CD4-positive, alpha-beta T cell (primary cell): ENCODE data around the gene MPRIP. TPM values are rescaled to one million over a fixed set of nuclear protein-coding genes. Genes with fewer than 3 reads are reported as not detected.

Experiments used
- ATAC-seq: fragments of 200-7000 bp; cut with Tn5 transposase; one replicate; pipeline ENCODE4 v1.10.0; 2022; ENCODE audit warnings: mild to moderate bottlenecking; ENCODE audit not compliant: poor library complexity
- CTCF ChIA-PET: fragments of 350-600 bp; sonication (Branson Sonifier 250); formaldehyde crosslinking; loops from one replicate; lab custom pipeline; 2021; ENCODE audit warnings: antibody characterized with exemption, inconsistent platforms; lab: Charles Lee
- POLR2A ChIA-PET: fragments of 350-600 bp; sonication (Branson Sonifier 250); formaldehyde crosslinking; loops from one replicate; lab custom pipeline; 2021; ENCODE audit warnings: antibody characterized with exemption, inconsistent platforms; lab: Charles Lee
- DNase-seq, 14 experiments: peaks; one replicate each; pipeline ENCODE4 v3.0.0-alpha.2; 2013 to 2020; ENCODE audit warnings: mixed read lengths in 2 of 14
- H3K27ac ChIP-seq, 2 donors: one replicate each; pipeline versions ENCODE4 v1.5.1 to v1.7.0; 2013; ENCODE audit warnings: low read length in 2 of 2, low read depth in 1 of 2, mild to moderate bottlenecking in 1 of 2
- H3K27me3 ChIP-seq, 2 experiments: 1 replicate in 1 of 2; 2 replicates in 1 of 2; pipeline versions ENCODE4 v1.6.1 to v1.7.0; 2013; ENCODE audit warnings: low read length in 2 of 2, control low read depth in 1 of 2, mild to moderate bottlenecking in 1 of 2, moderate library complexity in 1 of 2; ENCODE audit not compliant: insufficient read depth in 2 of 2, control insufficient read depth in 1 of 2
- H3K36me3 ChIP-seq: one replicate; pipeline ENCODE4 v1.6.1; 2013; ENCODE audit warnings: low read length, control low read depth; ENCODE audit not compliant: insufficient read depth
- H3K4me1 ChIP-seq: one replicate; pipeline ENCODE4 v1.6.1; 2013; ENCODE audit warnings: low read length, control low read depth; ENCODE audit not compliant: insufficient read depth
- H3K4me3 ChIP-seq: one replicate; pipeline ENCODE4 v1.5.1; 2013; ENCODE audit warnings: mild to moderate bottlenecking, low read length, moderate library complexity
- H3K9me3 ChIP-seq, 2 experiments: 1 replicate in 1 of 2; 2 replicates in 1 of 2; pipeline versions ENCODE4 v1.6.1 to v1.7.0; 2013; ENCODE audit warnings: low read length in 2 of 2, mild to moderate bottlenecking in 2 of 2, control low read depth in 1 of 2, moderate library complexity in 1 of 2; ENCODE audit not compliant: control insufficient read depth in 1 of 2, insufficient read depth in 1 of 2
- H3K27ac Mint-ChIP-seq: one replicate; pipeline ENCODE4 v1.8.0; 2020; ENCODE audit warnings: mixed read lengths
- H3K27me3 Mint-ChIP-seq: one replicate; pipeline ENCODE4 v1.8.0; 2021; ENCODE audit warnings: mixed read lengths
- H3K36me3 Mint-ChIP-seq: one replicate; pipeline ENCODE4 v1.8.0; 2021; ENCODE audit warnings: low read depth, mixed read lengths
- H3K4me1 Mint-ChIP-seq: one replicate; pipeline ENCODE4 v1.8.0; 2021; ENCODE audit warnings: low read depth, mixed read lengths
- H3K4me3 Mint-ChIP-seq: one replicate; pipeline ENCODE4 v1.8.0; 2020; ENCODE audit warnings: mild to moderate bottlenecking, mixed read lengths
- H3K9me3 Mint-ChIP-seq: one replicate; pipeline ENCODE4 v1.8.0; 2020; ENCODE audit warnings: mixed read lengths
- intact Hi-C, 2 experiments: fragments of 100-400 bp; cut with DNase I in 1 of 2; cut with micrococcal nuclease in 1 of 2; formaldehyde crosslinking; loops; one replicate each; pipeline versions ENCODE4 v1.15.1 to v1.9.0; 2023 to 2025; cut with DNase I, micrococcal nuclease
- total RNA-seq, 174 experiments: library from RNA in 2 of 174; stranded (reverse) in 2 of 174; gene quantifications; one replicate each; pipeline ENCODE4 v1.2.3 and lab custom pipeline; 2021 to 2026
- TF ChIP-seq, protein P1 (sequence below): fragments of 200-600 bp; IDR thresholded peaks from one replicate; pipeline ENCODE4 v1.8.0; 2022; ENCODE audit warnings: antibody characterized with exemption, mild to moderate bottlenecking

Gene MPRIP
- total RNA-seq, 2 experiments from 2014 or later = 176 to 188 TPM

DNA sequence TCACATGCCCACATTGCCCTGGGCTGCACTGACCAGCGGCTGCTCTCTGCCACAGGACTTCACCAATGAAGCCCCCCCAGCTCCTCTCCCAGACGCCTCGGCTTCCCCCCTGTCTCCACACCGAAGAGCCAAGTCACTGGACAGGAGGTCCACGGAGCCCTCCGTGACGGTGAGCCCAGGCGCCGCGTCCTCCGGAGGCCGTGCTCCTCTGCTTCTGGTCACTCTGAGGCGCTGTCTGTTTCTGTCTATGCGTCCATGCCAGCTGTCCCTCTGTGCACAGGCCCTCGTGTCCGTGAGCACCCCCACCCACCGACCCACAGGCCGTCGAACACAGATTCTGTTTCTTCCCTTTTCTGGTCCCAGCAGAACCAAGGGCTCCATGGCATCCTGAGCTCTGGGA lies 101.2 kb downstream of the MPRIP start:
- Mint-ChIP-seq H3K36me3 (peaks cover 69% of the 10 kb centered on the region), H3K9me3 (no peaks in the 10 kb centered on the region), H3K4me3 (no peak overlapping the region), H3K27ac (no peak overlapping the region), H3K4me1 (peaks cover 7% of the 10 kb centered on the region), H3K27me3 (no peaks in the 10 kb centered on the region)
- Histone ChIP-seq H3K9me3 (no peaks in the 10 kb centered on the region), H3K27ac (no peak overlapping the region), H3K4me1 (peaks cover 26% of the 10 kb centered on the region), H3K4me3 (no peak overlapping the region), H3K36me3 (peaks cover 73% of the 10 kb centered on the region), H3K27me3 (no peaks in the 10 kb centered on the region)
- intact Hi-C loops = no loop called here
- TF ChIP-seq, protein P1, sequence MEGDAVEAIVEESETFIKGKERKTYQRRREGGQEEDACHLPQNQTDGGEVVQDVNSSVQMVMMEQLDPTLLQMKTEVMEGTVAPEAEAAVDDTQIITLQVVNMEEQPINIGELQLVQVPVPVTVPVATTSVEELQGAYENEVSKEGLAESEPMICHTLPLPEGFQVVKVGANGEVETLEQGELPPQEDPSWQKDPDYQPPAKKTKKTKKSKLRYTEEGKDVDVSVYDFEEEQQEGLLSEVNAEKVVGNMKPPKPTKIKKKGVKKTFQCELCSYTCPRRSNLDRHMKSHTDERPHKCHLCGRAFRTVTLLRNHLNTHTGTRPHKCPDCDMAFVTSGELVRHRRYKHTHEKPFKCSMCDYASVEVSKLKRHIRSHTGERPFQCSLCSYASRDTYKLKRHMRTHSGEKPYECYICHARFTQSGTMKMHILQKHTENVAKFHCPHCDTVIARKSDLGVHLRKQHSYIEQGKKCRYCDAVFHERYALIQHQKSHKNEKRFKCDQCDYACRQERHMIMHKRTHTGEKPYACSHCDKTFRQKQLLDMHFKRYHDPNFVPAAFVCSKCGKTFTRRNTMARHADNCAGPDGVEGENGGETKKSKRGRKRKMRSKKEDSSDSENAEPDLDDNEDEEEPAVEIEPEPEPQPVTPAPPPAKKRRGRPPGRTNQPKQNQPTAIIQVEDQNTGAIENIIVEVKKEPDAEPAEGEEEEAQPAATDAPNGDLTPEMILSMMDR = no peak
- POLR2A ChIA-PET = interaction anchor here (0.7 to 1.2 kb wide), 2 partner anchors 34 to 54 kb away, joined by 3 read pairs; no protein-coding TSS in a partner anchor
- CTCF ChIA-PET = no interaction called here
- ATAC-seq (no peak), DNase-seq (no peak)

DNA sequence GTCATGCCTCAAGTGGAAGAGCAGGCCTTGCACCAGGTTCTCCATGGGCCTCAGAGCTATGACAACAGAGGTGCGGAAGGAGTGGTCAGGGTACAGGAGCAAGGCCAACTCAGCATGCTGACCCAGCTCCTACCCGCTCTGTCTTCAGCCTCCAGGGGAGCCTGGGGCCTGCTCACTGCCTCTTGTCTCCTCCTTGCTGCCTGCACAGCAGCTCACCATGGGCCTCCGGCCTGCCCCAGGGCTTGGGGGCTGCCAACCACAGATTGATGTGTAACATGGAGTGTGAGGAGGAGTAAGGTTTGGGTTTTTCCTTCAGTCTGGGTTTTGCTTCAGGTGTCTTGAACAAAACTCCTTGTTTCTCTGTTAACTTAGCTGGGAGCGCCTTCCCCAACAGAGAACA lies 101.8 kb downstream of the MPRIP start:
- H3K36me3 ChIP-seq = peaks cover 71% of the 10 kb centered on the region

DNA sequence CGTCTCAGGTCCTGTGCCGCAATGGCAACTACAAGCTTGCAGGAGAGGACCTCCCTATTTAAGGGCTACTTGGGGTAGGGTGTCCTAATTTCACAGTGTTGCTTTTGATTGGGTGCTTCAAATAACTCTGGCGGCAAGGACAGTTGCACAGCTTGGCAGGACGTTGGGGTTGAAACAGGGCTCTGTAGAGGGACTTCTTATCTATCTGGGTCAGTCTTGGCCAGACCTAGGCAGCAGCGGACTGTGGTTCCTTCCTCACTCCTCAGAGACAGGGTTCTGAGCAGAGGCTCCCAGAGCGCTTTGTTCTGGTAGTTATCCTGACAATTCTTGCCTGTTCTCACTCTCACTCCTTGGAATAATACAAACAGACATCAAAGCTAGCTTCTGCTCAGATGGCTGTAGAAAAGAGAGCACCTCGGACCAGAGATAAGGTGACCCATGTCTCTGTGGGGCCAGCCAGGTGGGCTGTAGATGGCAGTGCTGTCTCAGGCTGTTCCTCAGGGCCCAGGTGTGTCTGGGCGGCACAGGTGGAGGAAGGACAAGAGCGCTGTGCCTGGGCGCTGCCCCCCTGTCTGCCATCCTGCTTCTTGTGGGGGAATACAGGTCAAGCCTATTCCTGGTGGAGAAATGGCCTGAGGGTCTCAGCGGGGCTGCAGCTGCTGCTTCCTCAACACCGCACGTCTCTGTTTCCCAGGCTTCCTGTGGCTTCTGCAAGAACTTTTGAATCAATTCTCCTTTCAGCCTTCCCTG lies 102.8 kb downstream of the MPRIP start:
- intact Hi-C loops = no loop called here
- Histone ChIP-seq H3K27ac (no peak overlapping the region), H3K4me3 (no peak overlapping the region), H3K4me1 (peaks cover 19% of the 10 kb centered on the region), H3K9me3 (no peaks in the 10 kb centered on the region), H3K36me3 (peaks cover 67% of the 10 kb centered on the region), H3K27me3 (no peaks in the 10 kb centered on the region)
- no peaks in the 10 kb centered on the region for H3K9me3 Mint-ChIP-seq
- TF ChIP-seq, protein P1 = no peak
- H3K27ac Mint-ChIP-seq = no peak overlapping the region
- peaks cover 7% of the 10 kb centered on the region for H3K4me1 Mint-ChIP-seq
- POLR2A ChIA-PET = no interaction called here
- CTCF ChIA-PET = no interaction called here
- no peak for DNase-seq
- H3K27me3 Mint-ChIP-seq = no peaks in the 10 kb centered on the region
- no peak overlapping the region for H3K4me3 Mint-ChIP-seq
- ATAC-seq = no peak
- H3K36me3 Mint-ChIP-seq = peaks cover 79% of the 10 kb centered on the region

More for the DNA sequence above, 101.8 kb downstream of the MPRIP start:
- Mint-ChIP-seq H3K27ac (no peak overlapping the region), H3K4me1 (peaks cover 7% of the 10 kb centered on the region), H3K4me3 (no peak overlapping the region), H3K9me3 (no peaks in the 10 kb centered on the region), H3K27me3 (no peaks in the 10 kb centered on the region), H3K36me3 (peaks cover 73% of the 10 kb centered on the region)
- ChIA-PET POLR2A (interaction anchor here (0.7 to 1.2 kb wide), 2 partner anchors 34 to 53 kb away, joined by 3 read pairs; no protein-coding TSS in a partner anchor), CTCF (no interaction called here)
- H3K4me1 ChIP-seq = peaks cover 26% of the 10 kb centered on the region
- TF ChIP-seq, protein P1 = no peak
- DNase-seq (no peak), ATAC-seq (no peak)
- H3K27me3 ChIP-seq = no peaks in the 10 kb centered on the region
- intact Hi-C loops = no loop called here
- no peak overlapping the region for H3K4me3 ChIP-seq
- H3K9me3 ChIP-seq = no peaks in the 10 kb centered on the region
- no peak overlapping the region for H3K27ac ChIP-seq
